OCI-LY1 (cell line): ENCODE data around the gene ABCC9.

Source experiments
- CTCF ChIP-seq: fragments of 200-600 bp; sonication (generic), shearing (Covaris generic); IDR thresholded peaks from 2 replicates; pipeline ENCODE4 v1.5.1; 2017; ENCODE audit warnings: mild to moderate bottlenecking, antibody characterized with exemption, low read length, moderate library complexity, mixed read lengths
- EZH2 ChIP-seq: fragments of 200-600 bp; sonication (generic), shearing (Covaris generic); IDR thresholded peaks from 2 replicates; pipeline ENCODE4 v1.8.0; 2017; ENCODE audit warnings: borderline replicate concordance, mixed run types, mild to moderate bottlenecking, antibody characterized with exemption, low read length, moderate library complexity, mixed read lengths

- TF ChIP-seq CTCF (no peak), EZH2 (no peak)
Measured at GRCh38 chr12:21797539-21797938, 143.7 kb downstream of the ABCC9 start.
